Fibroblast of lung (primary cell): ENCODE results near the gene ACSF2. TPM values are rescaled to one million over a fixed set of nuclear protein-coding genes. Genes with fewer than 3 reads are reported as not detected.

Source experiments
- DNase-seq, 2 donors: peaks; one replicate each; pipeline versions ENCODE4 v3.0.0 to v3.0.0-alpha.2; 2010; ENCODE audit warnings: low read depth in 2 of 2
- H2AFZ ChIP-seq: 2 replicates; pipeline ENCODE4 v1.5.1; 2012; ENCODE audit warnings: low read length, control low read depth, inconsistent platforms
- H3K27ac ChIP-seq: 2 replicates; pipeline ENCODE4 v1.5.1; 2011; ENCODE audit warnings: low read length, control low read depth; ENCODE audit not compliant: insufficient read depth
- H3K27me3 ChIP-seq: 2 replicates; pipeline ENCODE4 v1.5.1; 2011; ENCODE audit warnings: mild to moderate bottlenecking, low read length; ENCODE audit not compliant: control insufficient read depth, insufficient read depth
- H3K36me3 ChIP-seq: 2 replicates; pipeline ENCODE4 v1.5.1; 2011; ENCODE audit warnings: low read length; ENCODE audit not compliant: control insufficient read depth, insufficient read depth
- H3K4me1 ChIP-seq: 2 replicates; pipeline ENCODE4 v1.5.1; 2011; ENCODE audit warnings: low read length; ENCODE audit not compliant: control insufficient read depth, insufficient read depth; ENCODE audit errors: extremely low read depth
- H3K4me2 ChIP-seq: 2 replicates; pipeline ENCODE4 v1.5.1; 2011; ENCODE audit warnings: low read length, control low read depth; ENCODE audit not compliant: insufficient read depth; ENCODE audit errors: extremely low read depth
- H3K4me3 ChIP-seq, 4 experiments: fragments of 200-600 bp in 1 of 4; sonication (generic) in 1 of 4; replicated peaks in 1 of 4; 2 replicates each; pipeline ENCODE4 v1.5.1; 2011 to 2016; ENCODE audit warnings: low read length in 4 of 4, low read depth in 3 of 4, mild to moderate bottlenecking in 3 of 4, control low read depth in 2 of 4, inconsistent platforms in 1 of 4, mixed read lengths in 1 of 4; ENCODE audit not compliant: insufficient read depth in 1 of 4; ENCODE audit errors: control extremely low read depth in 1 of 4
- H3K79me2 ChIP-seq: 2 replicates; pipeline ENCODE4 v1.5.1; 2012; ENCODE audit warnings: mild to moderate bottlenecking, low read length, inconsistent platforms; ENCODE audit not compliant: control insufficient read depth, insufficient read depth
- H3K9ac ChIP-seq: 2 replicates; pipeline ENCODE4 v1.5.1; 2011; ENCODE audit warnings: mild to moderate bottlenecking, low read length, control low read depth; ENCODE audit not compliant: insufficient read depth
- H3K9me3 ChIP-seq: 2 replicates; pipeline ENCODE4 v1.5.1; 2012; ENCODE audit warnings: low read depth, low read length; ENCODE audit not compliant: control insufficient read depth, insufficient read depth
- H4K20me1 ChIP-seq: 2 replicates; pipeline ENCODE4 v1.5.1; 2011; ENCODE audit warnings: low read length; ENCODE audit not compliant: control insufficient read depth, insufficient read depth; ENCODE audit errors: extremely low read depth
- CTCF ChIP-seq, 2 donors: IDR thresholded peaks in 1 of 2; conservative IDR thresholded peaks in 1 of 2; 1 replicate in 1 of 2; 2 replicates in 1 of 2; pipeline ENCODE4 v1.5.1; 2011 to 2012; ENCODE audit warnings: low read length in 2 of 2, control low read depth in 1 of 2, inconsistent platforms in 1 of 2, low read depth in 1 of 2, mild to moderate bottlenecking in 1 of 2
- EZH2 ChIP-seq: IDR thresholded peaks from 2 replicates; pipeline ENCODE4 v1.5.1; 2012; ENCODE audit warnings: low read length, control low read depth, mild to moderate bottlenecking; ENCODE audit errors: missing control alignments
- polyA plus RNA-seq, 2 donors: library from polyadenylated mRNA; depleted of rRNA in 1 of 2; stranded (reverse) in 1 of 2; unstranded in 1 of 2; fragments of >200 nt; gene quantifications; 2 replicates each; pipeline ENCODE4 v1.2.1, GENCODE V29; 2011 to 2012; ENCODE audit warnings: missing spikeins in 1 of 2
- total RNA-seq: library from RNA; depleted of rRNA; stranded (reverse); fragments of >200 nt; gene quantifications from 2 replicates; pipeline ENCODE4 v1.2.1, GENCODE V29; 2014

Gene ACSF2
- total and polyA plus RNA-seq, 2 donors (not counting 1 experiment from before 2014, with no cell fraction given) = 16.5 to 23.6 TPM

DNA sequence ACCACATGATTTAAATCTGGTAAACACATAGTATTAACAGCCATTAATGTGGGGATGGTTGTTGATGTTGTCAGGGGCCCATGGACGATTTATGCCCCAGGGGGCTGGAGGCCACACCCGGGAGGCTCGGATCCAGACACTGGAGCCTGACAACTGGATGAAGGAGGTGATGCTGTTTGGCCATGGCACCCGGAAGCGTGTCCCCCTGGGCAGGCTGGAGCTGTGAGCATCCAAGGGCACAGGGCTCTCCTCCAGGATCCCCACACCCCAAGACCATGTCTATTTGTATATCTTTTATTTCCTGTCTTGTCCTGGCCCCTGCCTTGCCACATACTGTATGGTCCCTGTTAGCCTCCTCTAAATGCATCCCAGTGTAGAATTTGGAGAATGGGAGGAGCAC lies 57.2 kb downstream of the ACSF2 start:
- H3K27me3 ChIP-seq = no peaks in the 10 kb centered on the region
- peaks cover 12% of the 10 kb centered on the region for H3K4me1 ChIP-seq
- peaks cover 6% of the 10 kb centered on the region for H3K79me2 ChIP-seq
- no peak overlapping the region for H3K9ac ChIP-seq
- no peak for DNase-seq
- H3K36me3 ChIP-seq = peaks cover 8% of the 10 kb centered on the region
- H3K4me3 ChIP-seq = no peak overlapping the region
- H3K9me3 ChIP-seq = no peaks in the 10 kb centered on the region
- no peak overlapping the region for H3K4me2 ChIP-seq
- H3K27ac ChIP-seq = peak overlapping the region; percentile 65
- TF ChIP-seq CTCF (conservative IDR thresholded peaks at IDR 0.05 in 1 of 2, IDR thresholded peaks at IDR 0.05 in 1 of 2; ENCODE audit: low read depth in 1 of 2, low read length in 2 of 2) (no peak), EZH2 (no peak)
- no peak overlapping the region for H2AFZ ChIP-seq
- no peaks in the 10 kb centered on the region for H4K20me1 ChIP-seq

DNA sequence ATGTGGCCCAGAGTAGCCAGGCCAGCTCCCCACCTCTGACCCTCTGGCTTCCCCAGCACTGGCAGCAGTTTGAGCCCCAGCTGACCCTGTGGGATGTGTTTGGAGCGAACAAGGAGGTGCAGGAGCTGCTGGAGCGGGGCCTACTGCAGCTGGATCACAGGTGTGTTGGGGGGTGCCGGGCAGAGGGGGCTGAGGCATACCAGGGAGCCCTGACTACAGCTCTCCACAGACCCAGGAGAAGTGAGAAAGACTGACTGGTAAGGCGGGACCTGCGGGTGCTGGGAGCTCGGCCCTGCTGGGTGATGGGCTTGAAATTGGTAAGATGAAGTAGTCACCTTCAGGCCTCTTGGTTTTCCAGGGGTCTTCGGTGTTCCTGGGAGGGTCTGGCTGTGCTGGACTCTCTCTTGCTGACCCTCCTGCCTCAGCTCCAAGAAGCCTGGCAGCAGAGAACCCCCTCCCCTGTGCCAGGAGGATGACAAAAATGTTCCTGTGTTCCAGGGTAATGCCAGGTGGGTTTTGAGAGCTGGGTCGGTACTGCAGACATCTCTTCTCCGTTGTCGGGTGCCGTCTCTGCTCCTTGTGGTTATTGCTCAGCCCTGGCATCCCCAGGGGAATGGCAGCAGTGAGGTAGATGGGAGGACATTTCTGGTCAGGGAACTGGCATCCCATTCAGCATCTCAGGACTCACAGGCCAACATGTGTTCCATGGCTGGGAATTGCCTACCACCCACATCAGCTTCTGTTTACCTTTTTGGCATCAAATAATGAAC lies 58.6 kb downstream of the ACSF2 start:
- Histone ChIP-seq H3K4me1 (peaks cover 11% of the 10 kb centered on the region), H4K20me1 (no peaks in the 10 kb centered on the region), H3K4me3 (no peak overlapping the region), H2AFZ (no peak overlapping the region), H3K4me2 (no peak overlapping the region), H3K9ac (no peak overlapping the region), H3K79me2 (peaks cover 6% of the 10 kb centered on the region), H3K27me3 (no peaks in the 10 kb centered on the region), H3K36me3 (peaks cover 8% of the 10 kb centered on the region), H3K27ac (no peak overlapping the region), H3K9me3 (no peaks in the 10 kb centered on the region)
- no peak for DNase-seq
- TF ChIP-seq CTCF (conservative IDR thresholded peaks at IDR 0.05 in 1 of 2, IDR thresholded peaks at IDR 0.05 in 1 of 2; ENCODE audit: low read depth in 1 of 2, low read length in 2 of 2) (no peak), EZH2 (no peak)

DNA sequence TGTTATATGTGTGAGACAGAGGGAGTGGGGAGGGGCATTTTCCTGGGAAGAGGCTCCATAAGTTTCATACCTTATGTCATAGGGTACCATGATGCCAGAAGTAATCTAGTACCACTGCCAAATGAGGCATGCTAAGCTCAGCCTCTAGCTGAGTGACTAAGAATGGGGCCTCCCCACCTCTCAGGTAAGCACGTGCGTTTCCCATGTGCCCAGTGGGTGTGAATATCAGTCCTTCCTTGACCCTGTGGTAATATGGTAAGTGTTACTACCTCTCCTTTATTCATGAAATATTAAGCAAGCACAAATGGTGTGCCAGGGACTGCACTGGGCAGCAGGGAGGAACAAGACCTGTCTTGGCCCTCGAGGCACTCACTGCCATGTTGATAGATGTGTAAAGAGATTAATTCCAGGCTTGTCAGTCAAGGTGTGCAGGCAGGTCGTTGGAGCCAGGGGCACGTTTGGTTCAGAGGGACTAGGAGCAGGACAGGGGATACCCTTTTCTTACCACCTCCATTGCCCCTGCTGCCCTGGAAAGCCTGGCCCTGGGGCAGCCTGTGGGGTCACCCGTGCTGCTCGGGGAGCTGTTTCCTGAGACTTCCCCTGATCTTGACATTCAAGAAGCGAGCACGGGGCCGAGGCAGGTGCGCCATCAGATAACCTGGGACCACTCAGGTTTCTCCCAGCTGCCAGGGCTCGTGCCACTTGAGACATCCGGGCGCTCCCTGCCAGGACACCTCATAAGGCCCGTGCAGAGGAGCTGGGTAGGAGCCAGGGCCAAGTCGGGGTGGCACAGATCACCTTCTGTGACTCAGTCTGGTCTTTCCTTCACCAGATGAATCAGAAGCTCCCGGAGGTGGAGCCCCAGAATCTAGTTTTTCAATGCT lies 61.4 kb downstream of the ACSF2 start:
- DNase-seq = peak in 1 of 2 donors; percentile 24
- H3K9ac ChIP-seq = no peak overlapping the region
- no peaks in the 10 kb centered on the region for H4K20me1 ChIP-seq
- H3K4me2 ChIP-seq = no peak overlapping the region
- no peak overlapping the region for H3K4me3 ChIP-seq
- no peak for TF ChIP-seq CTCF (conservative IDR thresholded peaks at IDR 0.05 in 1 of 2, IDR thresholded peaks at IDR 0.05 in 1 of 2; ENCODE audit: low read depth in 1 of 2, low read length in 2 of 2)
- no peak for TF ChIP-seq EZH2
- H3K27me3 ChIP-seq = no peaks in the 10 kb centered on the region
- H3K79me2 ChIP-seq = no peaks in the 10 kb centered on the region
- peaks cover 5% of the 10 kb centered on the region for H3K36me3 ChIP-seq
- H3K9me3 ChIP-seq = no peaks in the 10 kb centered on the region
- peaks cover 5% of the 10 kb centered on the region for H3K4me1 ChIP-seq
- no peak overlapping the region for H2AFZ ChIP-seq
- no peak overlapping the region for H3K27ac ChIP-seq
